ENCODE data around the gene PTPN7.

Gene PTPN7

DNA sequence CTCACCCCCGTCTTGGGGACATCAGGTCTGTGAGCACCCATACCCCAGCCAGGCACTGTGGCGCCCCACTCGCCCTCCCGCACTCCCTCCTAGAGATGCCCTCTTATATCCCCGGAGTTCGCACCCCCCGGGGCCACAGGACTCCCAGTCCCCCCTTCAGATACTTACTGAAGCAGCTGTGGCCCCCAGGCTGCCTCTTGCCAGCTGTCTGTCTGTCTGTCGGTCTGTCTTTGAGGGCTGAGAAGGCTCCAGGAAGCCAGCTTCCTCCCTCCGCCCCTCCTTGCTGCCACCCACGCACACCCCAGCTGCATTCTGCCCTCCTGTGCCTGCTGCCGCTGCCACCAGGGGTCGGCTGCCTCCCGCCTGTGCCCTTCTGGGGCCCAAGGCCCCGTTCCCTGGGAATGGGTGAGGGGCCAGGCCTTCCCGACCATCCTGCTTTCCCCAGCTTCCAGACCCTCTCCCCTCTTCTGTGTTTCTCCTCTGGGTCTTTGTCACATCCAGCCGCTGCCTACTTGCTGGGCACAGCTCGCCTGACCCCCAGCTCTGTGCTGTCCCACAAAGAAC, at the start of gene PTPN7:
PTPN7 (minus strand) TSS at position 226 of the 564 bp plus-strand sequence. CDS start 1,200 bp downstream, outside the sequence.
- Histone ChIP-seq H3K4me3 (ENCODE audit: low read depth in 1 of 2, low read length in 2 of 2) (no peak within 1 kb of the TSS), H3K36me3 (ENCODE audit: insufficient read depth, low read length) (no peaks in the 10 kb centered on the region), H3K4me1 (ENCODE audit: insufficient read depth, low read length) (no peaks in the 10 kb centered on the region), H3K27ac (ENCODE audit: low read depth, low read length) (no peak within 1 kb of the TSS), H3K9ac (ENCODE audit: low read length) (no peak within 1 kb of the TSS), H3K9me3 (ENCODE audit: low read length) (no peaks in the 10 kb centered on the region), H3K27me3 (ENCODE audit: control insufficient read depth in 1 of 2, insufficient read depth in 2 of 2, low read length in 2 of 2) (no peaks in the 10 kb centered on the region)

DNA sequence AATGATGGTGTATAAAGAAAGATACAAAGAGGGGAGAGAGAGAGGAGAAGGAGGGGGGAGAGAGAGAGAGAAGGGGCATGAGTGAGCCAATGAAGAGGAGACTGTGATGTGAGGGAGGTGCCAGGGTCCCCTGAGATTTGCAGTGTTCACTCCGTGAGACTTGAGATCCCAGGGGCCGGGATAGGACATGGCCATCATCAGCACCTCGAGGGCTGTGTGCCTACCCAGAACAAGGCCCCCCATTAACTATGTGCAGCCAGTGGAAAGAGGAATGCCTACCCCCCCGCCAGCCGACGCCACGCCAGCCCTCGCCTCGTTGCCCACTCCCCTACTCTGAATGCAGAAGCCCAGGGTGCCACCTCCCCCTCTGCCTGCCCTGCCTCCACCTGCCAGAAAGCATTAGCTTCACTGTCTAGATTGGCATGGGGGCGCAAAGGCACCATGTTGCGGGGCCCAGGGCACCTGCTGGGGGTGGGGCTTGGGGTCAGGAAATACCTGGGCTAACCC, 48.0 kb upstream of the PTPN7 start:
- Histone ChIP-seq H3K4me3 (ENCODE audit: low read depth in 1 of 2, low read length in 2 of 2) (no peak overlapping the region), H3K27me3 (ENCODE audit: control insufficient read depth in 1 of 2, insufficient read depth in 2 of 2, low read length in 2 of 2) (peaks cover 4 to 10% of the 10 kb centered on the region in 2 donors), H3K36me3 (ENCODE audit: insufficient read depth, low read length) (no peaks in the 10 kb centered on the region), H3K9ac (ENCODE audit: low read length) (no peak overlapping the region), H3K9me3 (ENCODE audit: low read length) (no peaks in the 10 kb centered on the region), H3K4me1 (ENCODE audit: insufficient read depth, low read length) (no peaks in the 10 kb centered on the region), H3K27ac (ENCODE audit: low read depth, low read length) (no peak overlapping the region)

DNA sequence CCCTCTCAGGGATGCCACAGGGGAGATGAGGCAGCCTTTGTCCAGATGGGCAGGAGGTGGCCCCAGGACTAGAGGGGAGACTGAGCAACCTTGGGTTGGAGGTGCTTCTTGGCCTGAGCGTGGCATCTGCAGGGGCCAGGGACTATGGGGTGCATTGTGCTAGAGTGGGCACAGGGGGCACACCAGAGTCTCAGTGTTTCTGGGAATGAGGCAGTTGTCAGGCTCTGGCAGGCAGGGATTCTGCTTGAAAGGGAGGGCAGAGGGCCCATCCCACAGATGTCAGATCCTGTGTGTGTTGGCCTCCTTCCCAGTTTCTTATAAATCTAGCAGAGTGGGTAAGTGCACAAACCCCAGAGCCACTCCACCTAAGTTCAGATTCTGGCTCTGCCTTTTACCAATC, 46.9 kb upstream of the PTPN7 start:
- no peak overlapping the region for H3K9ac ChIP-seq (ENCODE audit: low read length)
- peaks cover 4% of the 10 kb centered on the region in 2 donors for H3K27me3 ChIP-seq (ENCODE audit: control insufficient read depth in 1 of 2, insufficient read depth in 2 of 2, low read length in 2 of 2)
- H3K4me1 ChIP-seq (ENCODE audit: insufficient read depth, low read length): no peaks in the 10 kb centered on the region
- no peaks in the 10 kb centered on the region for H3K36me3 ChIP-seq (ENCODE audit: insufficient read depth, low read length)
- no peaks in the 10 kb centered on the region for H3K9me3 ChIP-seq (ENCODE audit: low read length)
- H3K4me3 ChIP-seq (ENCODE audit: low read depth in 1 of 2, low read length in 2 of 2): no peak overlapping the region
- no peak overlapping the region for H3K27ac ChIP-seq (ENCODE audit: low read depth, low read length)

DNA sequence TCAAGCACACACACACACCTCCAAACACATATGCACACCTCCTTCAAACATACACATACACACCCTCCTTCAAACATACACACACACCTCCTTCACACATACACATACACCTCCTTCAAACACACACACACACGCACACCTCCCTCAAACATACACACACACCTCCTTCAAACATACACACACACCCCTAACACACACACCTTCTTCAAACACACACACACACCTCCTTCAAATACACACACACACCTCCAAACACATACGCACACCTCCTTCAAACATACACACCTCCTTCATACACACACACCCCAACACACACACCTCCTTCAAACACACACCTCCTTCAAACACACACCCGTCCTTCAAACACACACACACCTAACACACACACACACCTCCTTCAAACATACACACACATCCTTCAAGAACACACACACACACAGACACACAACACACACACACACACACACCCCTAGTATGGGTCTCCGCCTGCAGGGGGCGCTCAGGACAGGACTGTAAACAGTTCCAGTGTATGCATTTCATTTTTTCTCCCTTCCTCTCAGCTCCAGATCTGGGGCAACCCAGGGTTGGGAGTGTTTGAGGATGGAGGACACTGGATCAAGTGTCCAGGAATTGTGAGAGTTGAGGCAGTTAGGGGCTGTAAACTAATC, 45.3 kb upstream of the PTPN7 start:
- Histone ChIP-seq H3K9me3 (ENCODE audit: low read length) (no peaks in the 10 kb centered on the region), H3K4me3 (ENCODE audit: low read depth in 1 of 2, low read length in 2 of 2) (no peak overlapping the region), H3K9ac (ENCODE audit: low read length) (no peak overlapping the region), H3K4me1 (ENCODE audit: insufficient read depth, low read length) (no peaks in the 10 kb centered on the region), H3K27me3 (ENCODE audit: control insufficient read depth in 1 of 2, insufficient read depth in 2 of 2, low read length in 2 of 2) (peaks cover 2 to 4% of the 10 kb centered on the region in 2 donors), H3K27ac (ENCODE audit: low read depth, low read length) (no peak overlapping the region), H3K36me3 (ENCODE audit: insufficient read depth, low read length) (no peaks in the 10 kb centered on the region)

DNA sequence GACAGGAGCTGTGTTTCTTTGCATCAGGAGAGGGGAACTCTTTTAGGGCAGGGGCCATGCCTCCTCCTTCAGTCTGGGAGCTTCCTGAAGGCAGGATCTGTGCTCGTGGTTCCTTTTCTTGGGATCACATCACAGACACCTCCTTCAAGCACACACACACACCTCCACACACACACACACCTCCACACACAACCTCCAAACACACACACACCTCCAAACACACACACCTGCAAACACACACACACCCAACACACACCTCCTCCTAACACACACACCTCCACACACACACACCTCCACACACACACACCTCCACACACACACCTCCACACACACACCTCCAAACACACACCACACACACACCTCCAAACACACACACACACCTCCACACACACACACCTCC, 43.7 kb upstream of the PTPN7 start:
- Histone ChIP-seq H3K36me3 (ENCODE audit: insufficient read depth, low read length) (no peaks in the 10 kb centered on the region), H3K4me1 (ENCODE audit: insufficient read depth, low read length) (no peaks in the 10 kb centered on the region), H3K27me3 (ENCODE audit: control insufficient read depth in 1 of 2, insufficient read depth in 2 of 2, low read length in 2 of 2) (peaks cover 0 to 4% of the 10 kb centered on the region in 2 donors), H3K4me3 (ENCODE audit: low read depth in 1 of 2, low read length in 2 of 2) (no peak overlapping the region), H3K9ac (ENCODE audit: low read length) (no peak overlapping the region), H3K27ac (ENCODE audit: low read depth, low read length) (no peak overlapping the region), H3K9me3 (ENCODE audit: low read length) (no peaks in the 10 kb centered on the region)

DNA sequence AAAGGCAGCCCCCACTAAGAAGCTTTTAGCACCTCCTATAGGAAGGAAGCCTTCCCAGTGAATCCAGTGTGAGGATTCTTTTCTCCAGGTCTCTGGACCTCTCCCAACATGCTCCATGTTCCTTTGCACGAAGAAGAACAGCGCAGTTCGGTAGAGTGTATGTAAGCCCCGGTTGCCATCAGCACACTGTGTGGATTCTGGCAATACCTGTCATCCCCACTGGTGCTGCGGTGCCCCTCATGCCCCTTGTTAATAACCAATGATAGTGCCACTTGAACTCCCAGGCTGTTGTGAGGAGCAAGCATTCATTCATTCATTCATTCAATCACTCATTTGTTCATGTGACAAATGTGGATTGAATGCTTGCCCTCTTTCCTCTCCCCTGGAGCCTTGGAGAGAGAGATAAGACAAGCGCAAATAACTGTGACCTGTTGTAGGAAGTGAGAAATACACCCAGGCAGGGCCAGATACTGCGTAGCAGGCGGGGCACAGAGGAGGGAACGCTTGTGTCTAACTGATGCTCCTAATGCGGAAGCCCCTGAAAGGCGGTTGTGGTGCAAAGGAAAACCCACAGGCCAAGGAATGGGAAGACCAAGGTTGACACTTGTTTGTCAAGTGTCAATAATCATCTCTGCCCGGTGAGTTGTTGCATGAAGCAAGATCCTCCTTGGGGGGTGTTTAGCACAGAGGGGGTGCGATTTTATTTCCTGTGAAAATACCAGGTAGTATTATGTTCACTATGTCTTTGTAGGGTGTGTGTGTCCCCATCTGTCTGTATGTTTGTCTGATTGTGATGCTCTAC, 43.0 kb upstream of the PTPN7 start:
- H3K4me1 ChIP-seq (ENCODE audit: insufficient read depth, low read length): no peaks in the 10 kb centered on the region
- H3K27ac ChIP-seq (ENCODE audit: low read depth, low read length): no peak overlapping the region
- peaks cover 0 to 4% of the 10 kb centered on the region in 2 donors for H3K27me3 ChIP-seq (ENCODE audit: control insufficient read depth in 1 of 2, insufficient read depth in 2 of 2, low read length in 2 of 2)
- no peaks in the 10 kb centered on the region for H3K9me3 ChIP-seq (ENCODE audit: low read length)
- H3K9ac ChIP-seq (ENCODE audit: low read length): no peak overlapping the region
- H3K36me3 ChIP-seq (ENCODE audit: insufficient read depth, low read length): no peaks in the 10 kb centered on the region
- no peak overlapping the region for H3K4me3 ChIP-seq (ENCODE audit: low read depth in 1 of 2, low read length in 2 of 2)

DNA sequence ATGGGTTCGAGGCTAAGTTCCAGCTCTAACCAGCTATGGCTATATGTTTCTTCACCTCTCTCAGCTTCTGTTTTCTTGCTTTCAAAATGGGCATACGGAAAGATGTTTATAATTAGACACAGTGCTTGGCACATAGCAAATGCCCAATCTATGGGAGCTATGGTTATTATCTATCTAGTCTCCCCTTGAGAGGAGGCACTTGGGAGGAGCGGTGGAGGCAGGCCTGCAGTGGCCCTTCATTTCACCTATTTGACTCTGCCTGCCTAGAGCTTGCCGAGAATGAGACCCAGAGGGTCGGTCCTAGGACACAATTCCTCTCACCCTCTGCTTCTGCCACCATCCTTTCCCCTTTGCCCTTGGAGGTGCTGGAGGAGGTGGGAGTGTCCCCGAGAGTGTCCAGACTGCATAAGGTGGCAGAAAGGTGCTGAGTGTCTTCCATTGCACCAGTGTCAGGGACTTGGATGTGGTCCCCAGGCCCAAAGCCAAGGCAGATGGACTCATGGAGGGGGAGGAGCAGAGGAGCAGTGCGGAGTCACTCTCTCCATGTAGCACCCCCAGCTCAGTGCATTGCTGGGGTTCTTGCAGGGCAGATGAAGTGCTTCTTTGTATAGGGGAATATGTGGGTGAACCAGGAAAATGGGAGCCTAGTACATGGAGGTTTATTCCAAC, 42.2 kb upstream of the PTPN7 start:
- Histone ChIP-seq H3K9ac (ENCODE audit: low read length) (no peak overlapping the region), H3K9me3 (ENCODE audit: low read length) (no peaks in the 10 kb centered on the region), H3K27me3 (ENCODE audit: control insufficient read depth in 1 of 2, insufficient read depth in 2 of 2, low read length in 2 of 2) (no peaks in the 10 kb centered on the region), H3K4me3 (ENCODE audit: low read depth in 1 of 2, low read length in 2 of 2) (no peak overlapping the region), H3K27ac (ENCODE audit: low read depth, low read length) (no peak overlapping the region), H3K4me1 (ENCODE audit: insufficient read depth, low read length) (no peaks in the 10 kb centered on the region), H3K36me3 (ENCODE audit: insufficient read depth, low read length) (no peaks in the 10 kb centered on the region)

DNA sequence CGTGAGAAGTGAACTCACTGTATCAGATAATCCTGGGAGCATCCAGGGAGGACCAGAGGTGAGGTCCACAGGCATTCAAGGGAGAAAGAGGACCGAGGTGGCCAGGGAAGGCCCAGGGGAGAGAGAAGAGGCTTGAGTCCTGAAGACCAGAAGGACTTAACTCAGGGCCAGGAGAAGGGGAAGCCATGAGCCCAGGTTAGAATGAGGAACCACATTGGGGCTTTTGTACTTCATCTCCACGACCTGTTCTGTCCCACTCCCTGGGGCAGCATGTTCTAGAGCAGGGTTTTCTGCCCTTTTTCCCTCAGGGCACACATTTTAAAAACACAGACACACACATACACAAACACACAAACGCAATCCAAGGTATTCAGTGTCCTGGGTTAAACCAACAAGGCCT, 41.6 kb upstream of the PTPN7 start:
- no peak overlapping the region for H3K9ac ChIP-seq (ENCODE audit: low read length)
- H3K4me1 ChIP-seq (ENCODE audit: insufficient read depth, low read length): no peaks in the 10 kb centered on the region
- no peaks in the 10 kb centered on the region for H3K36me3 ChIP-seq (ENCODE audit: insufficient read depth, low read length)
- no peak overlapping the region for H3K4me3 ChIP-seq (ENCODE audit: low read depth in 1 of 2, low read length in 2 of 2)
- H3K9me3 ChIP-seq (ENCODE audit: low read length): no peaks in the 10 kb centered on the region
- H3K27ac ChIP-seq (ENCODE audit: low read depth, low read length): no peak overlapping the region
- no peaks in the 10 kb centered on the region for H3K27me3 ChIP-seq (ENCODE audit: control insufficient read depth in 1 of 2, insufficient read depth in 2 of 2, low read length in 2 of 2)

DNA sequence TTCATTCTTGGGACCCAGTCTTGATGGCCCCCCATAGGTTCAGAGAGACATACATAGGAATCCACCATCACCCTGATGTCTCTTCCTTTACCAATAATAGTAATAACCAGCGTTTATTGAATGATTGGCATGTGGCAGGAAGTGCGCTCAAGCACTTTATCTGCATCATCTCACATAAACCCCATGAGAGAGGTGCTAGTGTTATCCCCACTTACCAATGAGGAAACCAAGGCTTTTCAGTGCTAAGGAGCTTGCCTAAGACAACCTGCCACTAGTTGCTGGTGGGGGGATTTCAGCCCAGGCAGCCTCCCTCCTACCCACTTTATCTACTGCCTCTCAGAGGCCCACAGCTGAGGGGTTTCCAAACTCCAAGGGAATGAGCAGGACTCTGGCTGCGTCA, 40.9 kb upstream of the PTPN7 start:
- Histone ChIP-seq H3K9me3 (ENCODE audit: low read length) (no peaks in the 10 kb centered on the region), H3K9ac (ENCODE audit: low read length) (no peak overlapping the region), H3K36me3 (ENCODE audit: insufficient read depth, low read length) (no peaks in the 10 kb centered on the region), H3K27me3 (ENCODE audit: control insufficient read depth in 1 of 2, insufficient read depth in 2 of 2, low read length in 2 of 2) (no peaks in the 10 kb centered on the region), H3K27ac (ENCODE audit: low read depth, low read length) (no peak overlapping the region), H3K4me3 (ENCODE audit: low read depth in 1 of 2, low read length in 2 of 2) (no peak overlapping the region), H3K4me1 (ENCODE audit: insufficient read depth, low read length) (no peaks in the 10 kb centered on the region)

DNA sequence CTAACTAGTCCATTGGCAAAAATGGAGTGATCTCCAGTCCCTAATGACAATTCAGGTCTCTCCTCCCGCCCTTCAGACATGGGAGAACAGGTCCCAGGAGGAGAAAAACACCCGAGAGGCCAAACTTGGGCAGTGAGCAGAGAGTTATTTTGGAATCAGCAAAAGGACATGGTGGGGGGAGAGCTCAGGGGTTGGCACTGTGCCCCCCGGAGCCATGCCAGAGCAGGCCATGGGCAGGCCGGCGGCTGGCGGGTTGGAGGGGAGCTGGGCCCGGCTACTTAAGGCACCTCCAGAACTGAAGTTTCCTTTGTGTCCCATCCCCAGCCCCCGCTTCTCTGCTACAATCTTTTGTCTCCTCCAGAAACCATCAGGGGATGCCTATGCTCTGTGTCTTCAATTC, 40.3 kb upstream of the PTPN7 start:
- H3K4me3 ChIP-seq (ENCODE audit: low read depth in 1 of 2, low read length in 2 of 2): no peak overlapping the region
- no peak overlapping the region for H3K9ac ChIP-seq (ENCODE audit: low read length)
- H3K27me3 ChIP-seq (ENCODE audit: control insufficient read depth in 1 of 2, insufficient read depth in 2 of 2, low read length in 2 of 2): no peaks in the 10 kb centered on the region
- no peaks in the 10 kb centered on the region for H3K9me3 ChIP-seq (ENCODE audit: low read length)
- no peak overlapping the region for H3K27ac ChIP-seq (ENCODE audit: low read depth, low read length)
- no peaks in the 10 kb centered on the region for H3K4me1 ChIP-seq (ENCODE audit: insufficient read depth, low read length)
- no peaks in the 10 kb centered on the region for H3K36me3 ChIP-seq (ENCODE audit: insufficient read depth, low read length)

DNA sequence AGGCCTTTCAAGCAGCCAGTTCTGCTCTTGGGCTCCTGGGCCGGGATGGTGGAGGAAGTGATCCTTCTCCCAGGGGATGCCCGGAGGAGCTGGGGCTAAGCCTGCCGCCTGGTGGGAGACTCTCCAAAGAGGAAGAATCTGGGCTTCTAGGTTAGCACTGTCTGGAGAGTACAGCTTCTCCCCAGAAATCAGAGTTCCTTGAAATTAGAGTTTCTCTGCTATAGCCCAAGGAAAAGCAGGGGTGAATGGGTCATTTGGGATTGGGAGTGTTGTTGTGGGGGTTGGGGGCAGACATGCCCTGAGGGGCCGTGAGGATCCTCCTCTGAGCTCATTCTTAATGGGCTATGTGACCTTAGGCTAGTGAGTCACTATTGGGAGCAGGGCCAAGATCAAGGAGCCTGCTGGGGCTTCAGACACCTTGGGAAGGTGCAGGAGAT, 39.7 kb upstream of the PTPN7 start:
- Histone ChIP-seq H3K9ac (ENCODE audit: low read length) (no peak overlapping the region), H3K27ac (ENCODE audit: low read depth, low read length) (no peak overlapping the region), H3K36me3 (ENCODE audit: insufficient read depth, low read length) (no peaks in the 10 kb centered on the region), H3K4me1 (ENCODE audit: insufficient read depth, low read length) (no peaks in the 10 kb centered on the region), H3K27me3 (ENCODE audit: control insufficient read depth in 1 of 2, insufficient read depth in 2 of 2, low read length in 2 of 2) (peaks cover 0 to 4% of the 10 kb centered on the region in 2 donors), H3K9me3 (ENCODE audit: low read length) (no peaks in the 10 kb centered on the region), H3K4me3 (ENCODE audit: low read depth in 1 of 2, low read length in 2 of 2) (no peak overlapping the region)

All from muscle layer of colon (tissue), 2 donors.